HepG2 (cell line): Measurements from ENCODE around the gene TOMM6. TPM values are rescaled to one million over a fixed set of nuclear protein-coding genes. Genes with fewer than 3 reads are reported as not detected.

Experiments
- DNMT3B ChIP-seq: conservative IDR thresholded peaks from 2 replicates; pipeline ENCODE4 v1.6.1; 2016; ENCODE audit warnings: missing biosample characterization, control low read depth
- GRHL1 ChIP-seq: sonication (generic); formaldehyde crosslinking; conservative IDR thresholded peaks from 2 replicates; pipeline ENCODE4 v1.8.0; 2022; ENCODE audit warnings: missing genetic modification reagents
- KMT2A ChIP-seq: sonication (generic); formaldehyde crosslinking; IDR thresholded peaks from 2 replicates; pipeline ENCODE4 v1.4.0; 2020; ENCODE audit warnings: missing genetic modification reagents
- RERE ChIP-seq: IDR thresholded peaks from 2 replicates; pipeline ENCODE4 v1.6.1; 2016; ENCODE audit warnings: low read depth, missing genetic modification reagents, missing compliant biosample characterization
- SAFB2 ChIP-seq: sonication (generic); formaldehyde crosslinking; IDR thresholded peaks from 2 replicates; pipeline ENCODE4 v1.5.1; 2020; ENCODE audit warnings: missing genetic modification reagents, low read depth, mild to moderate bottlenecking, borderline replicate concordance
- SP1 ChIP-seq, 2 experiments: fragments of 450-650 bp in 1 of 2; sonication (generic) in 1 of 2; formaldehyde crosslinking in 1 of 2; IDR thresholded peaks; 2 replicates each; pipeline versions ENCODE4 v1.4.0 to v1.6.1; 2016 to 2020; ENCODE audit warnings: missing genetic modification reagents in 1 of 2
- ZNF142 ChIP-seq: sonication (generic); formaldehyde crosslinking; IDR thresholded peaks from 2 replicates; pipeline ENCODE4 v1.4.0; 2020; ENCODE audit warnings: missing genetic modification reagents
- ZNF326 ChIP-seq: sonication (generic); formaldehyde crosslinking; IDR thresholded peaks from 2 replicates; pipeline ENCODE4 v1.4.0; 2020; ENCODE audit warnings: missing genetic modification reagents, borderline replicate concordance
- polyA plus RNA-seq, 8 experiments: library from polyadenylated mRNA; depleted of rRNA in 3 of 8; stranded (reverse) in 7 of 8; unstranded in 1 of 8; fragments of >200 nt; fragmentation: Illumina TruSeq in 4 of 8; extraction: Trizol in 4 of 8; gene quantifications; 2 replicates each; pipeline versions ENCODE4 v1.2.1 to v1.2.3, GENCODE V29; 2011 to 2016; ENCODE audit warnings: low read depth in 4 of 8, missing spikeins in 1 of 8, mixed read lengths in 1 of 8; ENCODE audit not compliant: insufficient read depth in 1 of 8
- total RNA-seq, 5 experiments: library from RNA; depleted of rRNA; stranded (reverse); fragments of >200 nt; fragmentation: Illumina TruSeq; extraction: Trizol; gene quantifications; 2 replicates each; pipeline ENCODE4 v1.2.3, GENCODE V29; 2016; ENCODE audit warnings: low read depth in 1 of 5
- TF ChIP-seq, protein P1 (sequence below): sonication (generic); formaldehyde crosslinking; IDR thresholded peaks from 2 replicates; pipeline ENCODE4 v1.4.0; 2020; ENCODE audit warnings: mild to moderate bottlenecking, missing genetic modification reagents
- TF ChIP-seq, protein P2 (sequence below): sonication (generic); formaldehyde crosslinking; IDR thresholded peaks from 2 replicates; pipeline ENCODE4 v1.4.0; 2020; ENCODE audit warnings: missing genetic modification reagents, borderline replicate concordance

TOMM6 gene
- total and polyA plus RNA-seq, 2 of the 13 experiments (the other 11 are each of a cell fraction or from before 2014, with no cell fraction given), result 320 to 321 TPM

- TF ChIP-seq RERE (no peak), DNMT3B (CRISPR knock-in tag) (no peak), ZNF326 (CRISPR knock-in tag) (no peak), ZNF142 (0 out of 2 replicates have a peak, but pooled peaks have one; percentile 49), GRHL1 (CRISPR knock-in tag) (no peak), KMT2A (CRISPR knock-in tag) (no peak), SAFB2 (CRISPR knock-in tag) (no peak), SP1 (IDR thresholded peaks at IDR 0.05) (no peak), SP1 (CRISPR knock-in tag; IDR thresholded peaks at IDR 0.05) (no peak)
- TF ChIP-seq, protein P1, sequence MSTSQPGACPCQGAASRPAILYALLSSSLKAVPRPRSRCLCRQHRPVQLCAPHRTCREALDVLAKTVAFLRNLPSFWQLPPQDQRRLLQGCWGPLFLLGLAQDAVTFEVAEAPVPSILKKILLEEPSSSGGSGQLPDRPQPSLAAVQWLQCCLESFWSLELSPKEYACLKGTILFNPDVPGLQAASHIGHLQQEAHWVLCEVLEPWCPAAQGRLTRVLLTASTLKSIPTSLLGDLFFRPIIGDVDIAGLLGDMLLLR, result no peak
- TF ChIP-seq, protein P2, sequence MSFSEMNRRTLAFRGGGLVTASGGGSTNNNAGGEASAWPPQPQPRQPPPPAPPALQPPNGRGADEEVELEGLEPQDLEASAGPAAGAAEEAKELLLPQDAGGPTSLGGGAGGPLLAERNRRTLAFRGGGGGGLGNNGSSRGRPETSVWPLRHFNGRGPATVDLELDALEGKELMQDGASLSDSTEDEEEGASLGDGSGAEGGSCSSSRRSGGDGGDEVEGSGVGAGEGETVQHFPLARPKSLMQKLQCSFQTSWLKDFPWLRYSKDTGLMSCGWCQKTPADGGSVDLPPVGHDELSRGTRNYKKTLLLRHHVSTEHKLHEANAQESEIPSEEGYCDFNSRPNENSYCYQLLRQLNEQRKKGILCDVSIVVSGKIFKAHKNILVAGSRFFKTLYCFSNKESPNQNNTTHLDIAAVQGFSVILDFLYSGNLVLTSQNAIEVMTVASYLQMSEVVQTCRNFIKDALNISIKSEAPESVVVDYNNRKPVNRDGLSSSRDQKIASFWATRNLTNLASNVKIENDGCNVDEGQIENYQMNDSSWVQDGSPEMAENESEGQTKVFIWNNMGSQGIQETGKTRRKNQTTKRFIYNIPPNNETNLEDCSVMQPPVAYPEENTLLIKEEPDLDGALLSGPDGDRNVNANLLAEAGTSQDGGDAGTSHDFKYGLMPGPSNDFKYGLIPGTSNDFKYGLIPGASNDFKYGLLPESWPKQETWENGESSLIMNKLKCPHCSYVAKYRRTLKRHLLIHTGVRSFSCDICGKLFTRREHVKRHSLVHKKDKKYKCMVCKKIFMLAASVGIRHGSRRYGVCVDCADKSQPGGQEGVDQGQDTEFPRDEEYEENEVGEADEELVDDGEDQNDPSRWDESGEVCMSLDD (CRISPR knock-in tag), result no peak
Observed at GRCh38 chr6:41741625-41742490, 45.6 kb upstream of the TOMM6 start (continued).
